EL (cell line): Measurements from ENCODE around the gene HTRA3.
A peak's percentile ranks its signal among the peaks of the same experiment; 100 is the strongest.

Experiments
- DNase-seq: peaks from one replicate; pipeline ENCODE4 v3.0.0-alpha.2; 2016

Gene HTRA3

DNA sequence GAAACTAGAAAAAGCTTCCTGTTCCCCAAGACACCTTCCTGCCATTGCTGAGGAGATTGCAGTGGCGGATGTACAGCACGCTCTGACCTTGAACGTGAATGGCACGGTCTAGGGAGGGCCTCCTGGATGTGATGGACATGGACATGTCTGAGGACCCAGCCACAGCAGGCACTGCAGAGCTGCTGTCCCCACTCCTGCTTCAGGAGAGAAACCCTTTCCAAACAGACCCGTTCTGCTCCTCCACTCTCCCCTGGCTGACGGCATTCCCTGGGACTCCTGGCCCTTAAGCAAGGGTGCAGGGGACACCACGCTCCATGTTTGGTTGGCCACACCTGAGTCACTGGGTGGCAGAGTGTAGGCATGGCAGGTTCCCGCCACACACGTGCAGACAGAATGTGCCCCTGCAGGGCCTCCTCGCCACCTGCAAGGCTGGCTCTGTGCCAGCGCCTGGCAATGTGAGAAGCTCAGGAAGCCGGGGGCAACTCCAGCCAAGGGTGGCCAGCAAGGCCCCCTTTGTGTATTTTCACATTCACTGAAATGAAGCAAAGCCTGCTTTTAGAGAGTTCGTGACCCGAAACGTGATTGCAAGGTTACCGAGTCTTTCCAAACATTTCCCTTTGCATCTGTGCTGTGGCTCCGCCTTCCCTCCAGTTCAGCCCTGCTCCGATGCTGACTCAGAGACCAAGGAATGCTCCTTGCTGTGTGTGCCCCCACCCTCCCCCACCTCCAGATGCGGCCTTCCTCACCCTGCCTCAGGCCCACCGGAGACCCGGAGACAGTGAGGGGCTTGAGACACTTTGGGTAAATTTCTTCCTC, 46.1 kb downstream of the HTRA3 start:
- DNase-seq: peak; percentile 85

DNA sequence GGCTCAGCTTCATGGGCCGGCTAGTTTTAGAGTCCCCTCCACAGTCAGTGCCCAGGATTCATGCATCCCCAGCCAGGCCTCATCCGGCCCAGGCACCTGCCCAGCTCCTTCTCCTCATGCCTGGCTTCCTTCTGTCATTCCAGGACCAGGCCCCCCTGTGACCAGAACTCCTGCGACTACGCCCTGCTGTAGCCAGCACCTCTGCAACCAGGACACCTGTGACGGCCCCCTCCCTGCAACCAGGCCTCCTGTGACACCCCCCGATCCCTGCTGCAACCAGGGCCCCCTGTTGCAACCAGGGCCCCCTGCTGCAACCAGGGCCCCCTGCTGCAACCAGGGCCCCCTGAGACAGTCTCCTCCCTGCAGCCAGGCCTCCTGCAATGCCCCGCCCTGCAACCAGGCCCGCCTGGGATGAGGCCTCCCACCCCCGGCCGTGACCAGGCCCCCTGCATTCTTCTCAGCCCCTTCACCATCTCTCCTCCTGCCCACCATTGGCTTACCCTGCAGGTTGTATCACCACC, 46.8 kb downstream of the HTRA3 start:
- DNase-seq: no peak

DNA sequence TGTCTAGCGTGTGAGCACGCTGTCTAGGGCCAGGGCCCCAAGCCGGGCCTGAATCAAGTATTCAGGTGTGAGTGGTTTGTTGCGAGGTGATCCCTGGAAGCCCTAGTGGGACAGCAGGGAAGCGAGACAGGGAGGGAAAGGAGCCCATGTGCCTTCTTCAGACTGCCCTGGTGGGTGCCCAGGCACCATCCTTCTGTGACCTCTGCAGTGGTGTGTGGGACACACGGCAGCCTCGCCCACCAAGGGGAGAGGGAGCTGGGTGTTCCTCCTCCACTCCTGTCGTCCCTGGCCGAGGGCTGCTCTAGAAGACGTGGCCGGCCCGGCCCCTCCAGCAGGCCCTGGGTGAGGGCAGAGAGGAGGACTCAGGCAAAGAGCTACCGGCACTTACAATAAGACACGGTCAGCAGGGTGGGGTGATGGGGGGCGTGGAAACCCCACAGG, 47.4 kb downstream of the HTRA3 start:
- no peak for DNase-seq

DNA sequence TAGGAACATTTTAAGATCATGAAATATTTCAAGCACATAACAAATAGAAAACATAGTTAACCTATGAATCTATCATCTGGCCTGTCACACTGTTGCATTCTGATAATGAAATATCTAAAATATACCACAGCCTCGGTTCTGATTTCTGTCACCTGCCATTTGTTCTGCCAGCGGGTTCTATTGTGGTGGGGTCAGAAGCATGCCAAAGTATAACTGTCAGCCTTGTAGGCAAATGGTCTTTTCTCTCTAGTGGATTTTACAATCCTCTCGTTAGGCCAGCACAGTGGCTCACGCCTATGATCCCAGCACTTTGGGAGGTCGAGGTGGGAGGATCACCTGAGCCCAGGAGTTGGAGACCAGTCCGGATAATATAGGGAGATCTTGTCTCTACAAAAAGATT, 47.9 kb downstream of the HTRA3 start:
- no peak for DNase-seq

DNA sequence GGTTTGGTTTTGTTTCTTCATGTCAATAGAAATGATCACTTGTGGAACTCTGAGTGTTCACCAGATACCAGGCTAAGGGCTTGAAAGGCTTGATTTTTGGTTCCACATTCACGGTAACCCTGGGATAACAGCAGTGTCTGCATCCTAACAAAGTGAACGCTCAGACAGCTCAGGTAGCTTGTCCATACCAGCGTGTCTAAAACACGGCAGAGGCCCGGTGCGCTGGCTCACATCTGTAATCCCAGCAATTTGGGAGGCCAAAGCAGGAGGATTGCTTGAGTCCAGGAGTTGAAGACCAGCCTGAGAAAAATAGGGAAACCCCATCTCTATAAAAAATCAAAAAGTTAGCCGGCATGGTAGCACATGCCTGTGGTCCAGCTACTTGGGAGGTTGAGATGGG, 49.0 kb downstream of the HTRA3 start:
- DNase-seq: no peak

DNA sequence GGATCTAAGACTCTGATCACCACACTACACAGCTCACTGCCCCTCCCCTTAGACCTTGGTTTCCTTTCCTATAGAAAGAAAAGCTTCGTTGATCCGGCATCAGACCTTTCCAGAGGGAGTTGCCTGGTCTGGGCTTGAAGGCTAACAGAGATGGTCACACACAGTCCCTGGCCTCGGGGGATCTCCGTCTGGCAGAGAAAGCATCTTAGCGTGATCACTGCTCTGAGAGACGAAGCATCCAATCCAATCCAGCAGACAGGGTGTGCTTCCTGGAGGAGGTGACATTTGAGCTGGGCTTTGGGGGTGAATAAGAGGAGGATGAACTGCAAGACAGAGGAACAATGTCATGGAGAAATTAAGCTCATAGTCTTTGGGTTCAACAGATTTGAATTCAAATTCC, 49.5 kb downstream of the HTRA3 start:
- no peak for DNase-seq

DNA sequence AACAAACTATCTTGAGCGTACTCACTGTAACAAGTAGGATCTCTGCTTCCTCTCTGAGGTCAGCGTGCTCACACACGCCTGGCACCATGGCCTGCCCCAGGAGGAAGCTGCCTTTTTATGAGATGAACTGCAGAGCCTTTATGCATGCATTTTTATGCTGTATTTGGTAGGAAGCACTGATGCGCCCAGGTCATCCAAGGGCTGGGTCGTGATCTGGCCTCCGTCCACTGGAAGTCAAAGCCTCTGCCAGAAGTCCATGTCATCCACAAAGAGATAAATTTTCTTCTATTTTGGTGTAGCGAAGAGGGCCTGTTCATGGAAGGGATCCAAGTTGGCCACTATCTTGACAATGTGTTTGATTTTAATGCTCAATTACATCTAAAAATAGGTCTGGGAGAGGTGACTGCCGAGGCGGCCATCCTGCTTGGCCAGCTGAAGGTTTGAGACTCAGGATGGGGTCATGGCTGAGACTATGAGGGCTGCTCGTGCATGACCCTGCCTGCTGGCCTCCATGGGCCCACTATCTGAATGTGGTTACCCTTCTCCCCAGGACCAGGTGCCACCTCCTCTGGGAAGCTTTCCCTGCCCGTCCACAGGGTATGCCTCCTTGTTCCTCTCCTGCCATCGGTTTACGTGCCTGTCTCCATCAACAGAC, 50.3 kb downstream of the HTRA3 start:
- DNase-seq: no peak

DNA sequence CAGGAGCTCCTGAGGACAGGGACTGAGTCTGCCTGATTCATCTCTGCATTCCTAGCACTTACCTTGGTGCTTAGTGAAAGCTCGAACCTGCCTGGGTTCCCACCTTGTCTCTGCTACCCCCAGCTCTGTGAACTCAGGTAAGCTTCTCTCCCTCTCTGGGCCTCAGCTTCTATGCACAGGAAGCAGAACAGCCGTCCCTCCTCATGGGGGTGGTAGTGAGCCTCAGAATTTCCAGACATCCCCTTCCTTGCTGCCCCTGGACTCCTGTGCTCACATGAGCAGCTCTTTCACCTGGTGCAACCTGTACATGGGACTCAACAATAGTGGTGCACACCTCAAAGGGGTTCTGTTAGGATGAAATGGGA, 50.8 kb downstream of the HTRA3 start:
- no peak for DNase-seq

DNA sequence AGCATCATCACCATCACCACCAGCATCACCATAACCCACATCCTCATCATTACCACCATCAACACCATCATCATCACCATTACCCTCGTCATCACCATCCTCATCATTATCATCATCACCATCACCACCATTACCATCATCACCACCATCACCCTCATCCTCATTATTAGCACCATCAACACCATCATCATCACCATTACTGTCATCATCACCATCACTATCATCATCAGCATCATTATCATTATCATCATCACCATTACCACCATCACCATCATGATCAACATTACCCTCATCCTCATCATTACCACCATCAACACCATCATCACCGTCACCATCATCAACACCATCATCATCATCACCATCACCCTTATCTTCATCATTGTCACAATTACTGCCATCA, 51.7 kb downstream of the HTRA3 start:
- no peak for DNase-seq

DNA sequence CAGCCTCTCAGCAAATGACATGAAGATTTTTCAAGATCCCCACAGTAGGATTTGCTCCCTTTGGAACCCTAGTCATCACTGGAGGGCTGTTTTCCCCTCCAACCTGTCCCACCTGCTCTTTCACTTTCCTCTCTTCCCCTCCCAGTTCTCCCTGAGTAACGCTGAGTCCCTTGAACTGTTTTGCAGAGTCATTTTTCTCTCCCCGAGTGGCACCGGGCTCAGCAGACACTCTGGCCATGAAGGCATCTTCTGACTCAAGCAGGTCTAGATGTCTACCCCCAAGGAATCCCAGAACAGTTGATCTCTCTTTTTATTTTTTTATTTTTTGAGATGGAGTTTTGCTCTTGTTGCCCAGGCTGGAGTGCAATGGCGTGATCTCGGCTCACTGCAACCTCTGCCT, 52.2 kb downstream of the HTRA3 start:
- DNase-seq: no peak

DNA sequence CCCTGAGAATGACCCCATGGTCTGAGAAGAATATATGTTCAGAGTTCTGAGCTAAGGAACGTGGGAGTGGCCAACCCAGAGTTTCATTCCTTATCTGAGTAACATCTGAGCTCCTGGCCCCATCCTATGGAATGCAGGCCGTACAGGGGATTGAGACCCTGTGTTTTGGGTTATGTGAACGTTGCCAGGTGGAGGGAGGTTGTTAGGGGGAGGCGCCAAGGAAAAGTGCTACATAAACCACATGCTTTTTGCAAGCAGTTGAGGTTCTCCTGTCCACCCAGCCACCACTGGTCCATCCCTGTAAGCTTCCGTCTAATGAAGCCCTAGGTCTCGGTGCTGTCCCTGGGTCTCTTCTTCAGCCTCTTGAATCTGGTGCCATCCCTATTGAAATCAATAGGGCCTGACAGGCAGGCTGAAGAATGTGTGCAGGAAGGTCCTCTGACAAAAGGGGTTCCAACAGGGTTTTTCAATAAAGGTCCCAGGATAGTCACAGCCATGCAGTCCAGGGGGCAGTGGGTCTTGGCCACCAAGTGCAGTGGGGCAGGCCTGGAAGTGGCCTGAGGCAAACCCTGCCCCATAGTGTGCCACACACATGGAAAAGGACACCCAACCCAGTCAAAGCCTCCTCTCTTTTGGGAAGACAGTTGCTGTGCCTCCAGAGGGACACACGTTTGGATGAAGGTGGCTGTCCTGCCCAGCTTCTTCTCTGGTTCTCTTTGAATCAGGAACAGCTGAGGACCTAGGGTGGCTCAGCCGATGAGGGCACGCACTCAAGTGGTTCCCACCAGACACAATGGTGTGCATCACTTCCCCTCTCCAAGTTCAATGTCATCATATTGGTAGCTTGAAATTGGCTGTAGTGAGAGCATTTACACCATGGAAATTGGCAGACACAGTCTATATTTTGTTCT, 53.5 kb downstream of the HTRA3 start:
- DNase-seq: no peak

DNA sequence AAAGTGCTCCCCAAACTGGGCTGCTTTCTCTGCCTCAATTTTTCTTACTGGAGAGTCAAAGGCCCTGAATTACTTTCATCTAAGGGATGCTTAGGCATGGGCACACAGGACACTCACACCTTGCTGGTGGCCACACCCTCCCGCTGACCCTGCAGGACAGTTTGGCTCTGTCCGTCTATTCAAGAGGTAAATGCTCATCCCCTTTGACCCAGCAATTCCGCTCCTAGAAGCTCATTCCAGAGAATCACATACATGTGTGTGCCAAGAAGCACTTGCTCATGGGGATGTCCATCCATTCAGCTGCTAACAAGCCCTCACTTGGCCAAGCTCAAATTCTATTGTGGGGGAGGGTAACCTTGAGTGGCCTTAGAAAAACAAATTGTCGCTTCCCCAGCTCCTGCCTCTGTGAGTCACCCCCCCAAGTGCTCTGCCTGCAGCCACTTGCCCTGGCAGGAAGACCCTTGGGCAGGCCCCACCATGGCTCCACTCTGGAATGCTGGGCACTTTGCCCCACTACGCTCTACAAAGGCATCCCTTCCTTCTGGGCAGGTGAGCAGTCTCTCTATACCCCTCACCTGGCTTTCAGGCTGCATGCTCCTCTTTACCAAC, 54.5 kb downstream of the HTRA3 start:
- DNase-seq: peak; percentile 51

DNA sequence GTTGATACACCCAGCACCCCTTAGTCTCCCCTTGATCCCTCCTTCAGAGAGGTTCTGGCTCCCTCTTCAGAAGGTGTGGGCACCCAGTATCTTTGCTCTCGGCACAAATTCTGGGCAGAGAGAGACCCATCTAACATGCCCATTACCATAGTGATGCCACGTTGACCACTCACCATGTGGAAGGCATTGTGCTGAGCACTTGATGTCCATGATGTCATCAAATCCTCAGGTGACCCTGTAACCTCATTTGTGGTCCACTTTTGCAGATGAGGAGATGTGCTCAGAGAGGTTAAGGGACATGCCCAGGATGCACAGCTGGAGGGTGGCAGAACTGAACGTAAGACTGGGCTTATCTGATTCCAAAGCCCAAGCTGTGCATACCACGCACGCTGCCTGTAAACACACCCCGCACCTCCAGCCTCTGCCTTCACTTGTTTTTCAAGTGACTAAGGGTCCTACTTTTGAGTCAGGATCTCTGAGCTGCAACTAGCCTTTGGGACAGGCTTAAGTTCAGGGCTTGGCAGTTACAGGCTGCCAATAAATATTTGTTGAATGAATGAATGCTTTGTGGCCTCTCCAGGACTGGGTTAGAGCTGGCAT, 55.2 kb downstream of the HTRA3 start:
- peak; percentile 29 for DNase-seq

DNA sequence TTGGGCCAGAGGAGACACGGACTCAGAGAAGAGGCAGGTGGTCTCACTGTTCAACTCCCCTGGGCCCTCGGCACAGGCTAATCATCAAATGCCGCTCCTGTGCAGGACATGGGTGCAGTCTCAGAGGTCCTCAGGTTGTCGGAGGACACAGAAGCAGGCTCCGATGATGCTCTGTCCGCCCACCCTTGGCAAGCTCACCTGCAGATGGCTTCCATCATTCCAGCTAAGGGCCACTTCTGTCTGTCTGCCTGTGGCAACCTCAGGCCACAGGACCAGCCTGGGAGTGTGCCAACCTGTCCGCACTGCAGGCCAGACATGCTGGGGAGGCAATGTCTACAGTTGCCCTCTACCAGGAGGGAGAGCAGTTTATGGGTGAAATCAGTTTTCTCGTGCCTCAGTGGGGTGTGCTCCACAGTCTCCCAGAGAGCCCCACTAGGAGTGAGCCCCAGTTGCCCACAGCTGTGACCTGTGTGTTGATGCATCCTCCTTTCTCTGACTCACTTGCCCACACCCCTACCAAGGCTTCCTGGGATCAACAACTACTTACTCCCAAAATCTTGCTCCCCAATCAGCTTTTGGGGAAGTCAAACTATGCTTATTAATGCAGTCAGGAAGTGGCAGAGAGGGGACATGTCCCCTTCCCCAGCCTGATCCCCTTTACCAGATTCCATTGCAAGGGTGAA, 55.9 kb downstream of the HTRA3 start:
- peak; percentile 13 for DNase-seq

DNA sequence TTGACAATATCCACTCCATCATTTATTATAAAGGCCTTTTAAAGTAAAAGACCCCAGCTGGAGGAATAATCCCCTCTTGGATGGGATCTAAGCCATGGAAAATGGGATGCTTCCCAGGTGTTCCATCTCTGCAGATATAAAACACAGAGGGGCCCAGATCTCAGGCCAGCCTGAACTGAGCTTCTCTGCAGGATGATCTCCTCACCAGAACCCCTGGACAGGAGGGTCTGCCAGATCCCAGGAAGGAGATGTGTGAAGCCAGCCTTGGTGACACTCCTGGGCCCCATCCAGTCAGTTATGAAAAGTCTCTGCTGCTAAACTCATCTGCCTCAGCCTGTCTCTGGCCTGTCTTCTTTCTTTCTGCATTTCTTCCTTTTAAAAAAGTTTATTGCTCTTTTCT, 56.7 kb downstream of the HTRA3 start:
- DNase-seq: no peak

DNA sequence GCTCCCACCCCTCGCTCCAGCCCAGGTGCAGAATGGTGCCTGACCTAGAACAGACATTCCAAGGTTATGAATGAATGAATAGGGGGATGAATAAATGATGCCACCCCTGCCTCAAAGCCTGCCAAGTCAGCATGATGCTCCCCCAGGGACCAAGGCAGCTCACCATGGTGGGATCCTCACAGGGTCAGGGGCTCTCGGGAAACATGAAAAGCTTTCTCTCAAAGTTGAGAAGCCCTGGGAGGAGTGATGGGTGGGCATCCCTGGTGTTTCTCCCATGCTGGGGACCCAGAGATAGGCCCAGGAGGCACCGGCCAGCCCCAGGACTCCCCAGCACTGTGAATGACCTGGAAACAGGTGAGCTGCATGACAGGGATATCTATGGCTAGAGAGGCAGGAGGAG, 58.9 kb downstream of the HTRA3 start:
- no peak for DNase-seq

DNA sequence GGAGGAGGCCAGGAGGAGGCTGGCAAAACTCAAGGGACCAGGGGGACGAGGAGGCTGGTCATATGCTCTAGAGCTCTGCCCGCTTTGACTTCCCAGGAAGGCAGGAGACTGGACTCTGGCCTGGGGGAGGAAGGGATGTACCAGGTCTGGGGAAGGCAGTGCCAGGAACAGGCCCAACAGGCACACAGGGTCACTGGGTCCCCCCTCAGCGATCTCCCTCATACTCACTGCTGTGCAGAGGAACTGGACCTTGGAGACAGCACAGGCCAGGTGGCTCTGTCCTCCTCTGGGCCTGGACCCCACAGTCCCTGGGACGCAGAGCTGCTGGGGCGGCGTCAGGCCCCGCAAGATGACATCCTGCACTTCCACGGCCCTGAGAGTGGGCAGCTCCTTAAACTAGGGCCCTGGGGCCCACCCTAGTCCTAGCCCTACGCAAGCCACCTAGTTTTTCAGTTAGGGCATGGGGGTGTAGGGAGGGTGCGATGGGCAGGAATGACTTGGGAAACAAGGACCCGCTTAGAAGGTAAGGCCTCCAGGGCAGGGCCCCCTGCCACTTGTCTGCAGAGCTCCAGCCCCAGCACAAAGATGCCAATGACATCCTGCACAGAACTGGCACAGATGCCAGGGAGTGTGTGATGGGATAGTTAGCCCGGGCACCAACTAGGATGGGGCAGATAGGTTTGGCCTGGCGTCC, 59.5 kb downstream of the HTRA3 start:
- no peak for DNase-seq

DNA sequence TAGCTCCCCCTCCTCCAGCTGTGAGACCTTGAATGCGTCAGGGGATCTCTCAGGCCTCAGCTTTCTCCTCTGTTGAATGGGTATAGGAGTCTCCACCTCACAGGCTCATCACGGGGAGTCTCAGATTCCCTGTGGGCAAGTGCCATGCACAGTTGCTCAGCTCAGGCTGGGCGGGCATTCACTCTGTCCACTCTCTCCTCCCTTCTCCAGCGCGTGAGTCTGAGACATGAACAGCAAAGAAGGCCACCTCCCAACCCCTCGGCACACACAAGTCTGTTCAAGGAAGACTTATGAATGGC, 60.0 kb downstream of the HTRA3 start:
- no peak for DNase-seq

DNA sequence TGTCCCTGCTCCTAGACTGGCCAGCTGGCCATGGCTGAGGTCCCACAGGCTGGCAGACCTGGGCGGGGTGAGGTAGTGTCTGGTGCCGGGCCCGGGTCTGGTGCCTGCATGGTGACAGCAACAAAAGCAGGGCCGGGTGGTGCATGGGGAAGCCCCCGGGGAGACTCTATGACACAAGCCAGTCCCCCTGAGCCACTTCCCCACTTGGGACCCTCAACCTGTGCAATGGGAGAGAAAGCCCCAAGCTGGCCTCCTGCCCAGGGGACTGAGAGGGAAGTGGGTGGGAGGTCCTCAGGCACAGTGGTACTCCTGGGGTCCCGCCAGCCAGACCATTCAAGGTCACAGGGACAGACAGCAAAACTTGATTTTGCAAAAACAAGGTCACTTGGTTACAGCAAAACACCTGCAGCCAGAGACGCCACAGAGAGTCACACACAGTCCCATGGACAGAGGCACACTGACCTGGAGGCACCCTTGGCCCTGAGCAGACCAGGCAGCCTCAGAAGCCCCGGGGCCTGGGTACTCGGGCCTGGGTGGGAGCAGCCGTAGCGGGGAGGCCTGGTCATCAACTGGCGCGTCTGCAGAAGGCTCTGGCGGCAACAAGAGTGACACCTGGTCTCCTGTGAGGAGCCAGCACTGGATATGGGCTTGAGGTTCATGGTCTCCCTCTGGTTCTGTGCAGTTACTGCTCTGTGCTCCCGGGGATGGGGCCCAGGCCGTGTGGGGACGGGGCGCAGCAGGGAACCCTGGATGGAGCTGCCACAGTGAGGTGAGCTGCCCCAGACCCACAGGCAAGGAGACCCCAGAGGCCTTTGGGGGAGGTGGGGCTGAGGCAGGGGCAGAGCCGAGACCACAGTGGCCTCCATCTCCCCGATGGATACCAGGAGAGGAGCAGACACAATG, 60.6 kb downstream of the HTRA3 start:
- DNase-seq: no peak

DNA sequence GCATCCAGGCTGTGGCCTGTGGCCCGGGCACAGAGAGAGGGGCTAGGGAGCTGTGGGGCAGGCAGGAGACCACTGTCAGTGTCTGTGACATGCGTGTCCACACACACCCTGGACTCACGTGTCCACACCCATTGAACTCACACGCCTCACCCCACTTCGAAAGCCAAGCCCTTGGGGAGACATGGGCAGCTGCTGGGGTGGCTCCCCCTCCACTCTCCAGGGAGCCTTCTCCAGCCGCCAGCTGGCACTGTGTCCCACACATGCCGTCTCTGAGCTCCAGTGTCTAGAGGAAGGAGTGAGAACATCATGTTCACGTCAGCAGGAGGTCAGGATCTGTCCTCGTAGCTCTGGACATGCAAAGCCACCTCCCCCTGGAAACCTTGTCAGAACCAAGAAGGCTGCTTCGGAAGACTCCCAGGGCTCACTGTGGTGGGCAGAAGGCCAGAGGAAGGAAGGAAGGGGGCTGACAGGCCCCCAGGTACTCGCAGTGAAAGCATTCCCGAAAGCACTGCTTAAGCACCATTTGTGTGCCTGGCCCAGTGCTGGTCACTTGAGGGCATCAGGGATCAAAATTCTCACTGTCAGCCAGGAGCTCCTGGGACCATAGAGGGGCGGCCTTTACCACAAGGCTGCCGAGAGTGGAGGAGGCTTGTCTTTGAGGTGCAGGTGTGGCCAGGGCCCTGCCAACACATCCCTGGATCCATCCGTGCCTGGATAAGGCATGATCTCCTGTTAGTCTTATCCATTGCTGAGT, 61.4 kb downstream of the HTRA3 start:
- no peak for DNase-seq
